GM21515 (cell line): ENCODE measurements around the gene CERS6.
"Not testable (repeated sequence)": the region's sequence is repeated elsewhere in the genome, so short reads cannot be mapped to it uniquely, and the experiment has no call there.

Source experiments
- ATAC-seq: cut with Tn5 transposase; IDR thresholded peaks from one replicate; pipeline ENCODE4 v1.9.1; 2021; ENCODE audit not compliant: unreplicated experiment

The CERS6 gene

DNA sequence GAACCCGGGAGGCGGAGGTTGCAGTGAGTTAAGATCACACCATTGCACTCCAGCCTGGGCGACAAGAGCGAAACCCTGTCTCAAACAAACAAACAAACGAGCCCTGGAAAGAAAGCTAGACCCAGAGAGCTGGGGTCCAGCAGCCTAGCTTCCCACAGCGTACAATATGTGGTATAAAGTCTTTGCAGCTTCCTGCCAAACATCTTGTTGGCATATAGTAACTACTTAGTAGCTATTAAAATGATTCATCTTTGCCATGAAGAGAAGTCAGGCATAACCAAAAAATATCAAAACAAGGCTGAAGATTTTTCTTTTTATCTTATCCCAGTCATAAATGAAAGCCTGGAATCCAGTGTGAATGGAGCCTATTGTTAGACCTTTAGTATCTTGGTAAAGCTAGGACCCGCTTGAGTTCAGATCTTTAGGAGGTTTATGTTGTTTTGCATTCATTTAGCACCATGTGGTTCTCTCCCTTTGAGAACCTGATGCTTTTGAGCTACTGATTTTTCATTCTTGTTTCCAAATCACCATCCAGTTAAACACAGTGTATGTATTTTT is 206.7 kb downstream of the CERS6 start:
- ATAC-seq, result no peak

DNA sequence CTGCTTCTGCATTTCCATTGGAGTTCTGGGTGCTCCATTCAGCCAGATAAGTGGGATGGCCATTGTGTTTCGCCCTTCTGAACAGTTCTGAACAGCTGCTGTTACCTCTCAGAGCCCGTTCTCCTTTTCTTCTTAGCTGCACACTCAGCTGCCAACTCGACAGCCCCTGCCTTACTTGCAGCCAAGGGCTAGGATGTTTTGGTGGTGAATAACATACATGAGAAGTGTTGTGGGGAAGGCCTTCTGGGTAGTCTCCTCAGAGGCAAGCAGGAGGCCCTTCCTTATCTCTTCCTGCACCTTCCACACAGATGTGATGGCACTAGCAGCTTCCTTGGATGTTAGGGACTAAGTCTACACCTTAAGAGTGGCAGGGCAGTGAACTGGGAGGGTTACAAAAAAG is 207.9 kb downstream of the CERS6 start:
- no peak for ATAC-seq

DNA sequence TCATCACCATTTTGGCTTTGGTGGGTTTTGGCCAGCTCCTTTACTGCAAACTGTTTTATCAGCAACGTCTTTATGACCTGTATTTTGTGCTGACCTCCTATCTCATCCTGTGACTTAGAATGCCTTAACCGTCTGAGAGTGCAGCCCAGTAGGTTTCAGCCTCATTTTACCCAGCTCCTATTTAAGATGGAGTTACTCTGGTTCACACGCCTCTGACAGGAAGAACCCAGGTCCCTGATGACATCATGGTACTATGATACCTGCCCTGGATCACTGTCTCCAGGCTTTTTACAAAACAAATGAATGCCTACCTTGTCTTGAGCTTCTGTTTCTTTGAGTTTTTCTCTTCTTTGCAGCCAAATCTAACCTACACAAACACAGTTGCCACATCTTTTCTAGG is 208.6 kb downstream of the CERS6 start:
- not testable (repeated sequence) for ATAC-seq

DNA sequence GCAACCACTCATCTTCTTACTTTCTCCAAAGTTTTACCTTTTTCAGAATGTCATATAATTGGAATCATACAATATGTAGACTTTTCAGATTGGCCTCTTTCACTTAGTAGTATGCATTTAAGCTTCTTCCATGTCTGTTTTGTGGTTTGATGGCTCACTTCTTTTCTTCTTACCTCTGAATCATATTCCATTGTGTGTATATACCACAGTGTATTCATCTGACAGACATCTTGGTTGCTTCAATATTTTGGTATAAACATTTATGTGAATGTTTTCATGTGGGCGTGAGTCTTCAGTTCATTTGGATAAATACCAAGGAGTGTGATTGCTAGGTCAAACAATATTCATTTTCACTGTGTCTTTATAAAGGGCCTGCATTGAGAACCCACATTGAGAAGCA is 210.3 kb downstream of the CERS6 start:
- no peak for ATAC-seq

DNA sequence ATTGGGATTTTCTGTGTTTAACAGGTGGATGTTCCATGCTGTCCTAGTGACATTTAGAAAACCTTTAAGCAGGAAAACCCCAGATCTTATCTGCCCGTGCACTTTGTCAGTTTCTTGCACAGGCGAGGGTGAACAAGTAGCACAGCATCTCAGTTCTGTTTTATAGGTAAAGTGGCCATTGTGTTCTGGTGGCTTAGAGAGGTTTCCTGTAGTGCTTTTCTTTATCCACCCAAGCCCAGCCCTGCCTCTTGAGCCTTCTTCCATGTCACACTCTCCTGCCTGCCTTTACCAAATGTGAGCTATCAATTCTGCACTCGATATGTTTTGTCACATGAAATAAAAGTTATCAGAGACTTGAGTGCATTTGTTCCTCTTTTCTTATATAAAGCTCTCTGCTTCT is 211.1 kb downstream of the CERS6 start:
- ATAC-seq, result no peak

DNA sequence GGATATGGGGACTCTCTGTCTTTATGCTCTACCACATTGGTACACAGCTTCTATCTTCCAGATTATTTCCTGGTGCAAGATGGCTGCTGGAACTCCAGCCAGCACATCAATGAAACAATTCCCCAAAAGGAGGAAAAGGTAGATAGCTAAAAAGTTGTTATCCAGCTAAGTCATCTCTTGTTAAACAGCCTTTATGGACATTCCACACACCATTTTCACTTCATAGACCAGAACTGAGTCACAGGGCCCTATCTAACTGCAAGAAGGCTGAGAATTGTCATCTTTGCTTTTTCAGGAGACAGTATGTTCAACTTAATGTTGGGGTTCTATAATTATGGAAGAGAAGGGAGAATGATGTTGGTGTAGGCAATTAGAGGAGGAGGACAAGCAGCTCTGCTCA is 213.1 kb downstream of the CERS6 start:
- ATAC-seq, result no peak

DNA sequence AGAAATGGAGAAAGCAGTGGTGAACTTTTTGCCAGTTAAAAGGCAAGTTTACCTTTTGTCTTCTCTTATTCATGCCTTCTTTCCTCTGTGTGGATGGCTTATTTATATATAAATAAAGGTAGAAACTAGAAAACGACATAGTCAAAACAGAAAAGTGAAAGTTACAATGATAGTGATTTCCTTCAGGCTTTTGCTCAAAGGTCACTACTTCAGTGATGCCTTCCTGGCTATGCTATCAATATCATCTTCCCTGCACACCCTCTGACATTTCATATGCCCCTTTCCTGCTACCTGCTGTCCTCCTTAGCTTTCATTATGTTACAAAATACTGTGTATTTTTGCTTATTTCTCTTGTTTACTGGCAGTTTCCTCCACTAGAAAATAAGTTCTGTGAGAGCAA is 214.4 kb downstream of the CERS6 start:
- ATAC-seq, result no peak

DNA sequence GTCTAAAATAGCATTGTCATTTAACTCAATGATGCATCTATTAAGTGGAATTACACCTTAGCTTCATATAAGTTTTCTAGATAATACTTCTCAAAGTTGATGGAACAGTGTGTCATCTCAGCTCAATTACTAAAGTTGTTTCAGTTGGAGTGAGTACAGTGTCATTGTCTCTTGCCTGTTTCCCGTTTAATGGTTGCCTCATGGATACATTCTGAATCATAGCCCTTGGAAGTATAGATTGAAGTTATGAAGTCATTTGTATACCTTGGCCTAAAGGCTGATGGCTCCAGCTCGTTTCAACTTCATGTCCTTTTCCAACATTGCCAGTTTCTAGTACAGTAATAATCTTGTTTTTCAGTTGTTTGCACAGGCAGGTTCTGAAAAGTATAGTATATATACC is 215.9 kb downstream of the CERS6 start:
- ATAC-seq, result no peak

DNA sequence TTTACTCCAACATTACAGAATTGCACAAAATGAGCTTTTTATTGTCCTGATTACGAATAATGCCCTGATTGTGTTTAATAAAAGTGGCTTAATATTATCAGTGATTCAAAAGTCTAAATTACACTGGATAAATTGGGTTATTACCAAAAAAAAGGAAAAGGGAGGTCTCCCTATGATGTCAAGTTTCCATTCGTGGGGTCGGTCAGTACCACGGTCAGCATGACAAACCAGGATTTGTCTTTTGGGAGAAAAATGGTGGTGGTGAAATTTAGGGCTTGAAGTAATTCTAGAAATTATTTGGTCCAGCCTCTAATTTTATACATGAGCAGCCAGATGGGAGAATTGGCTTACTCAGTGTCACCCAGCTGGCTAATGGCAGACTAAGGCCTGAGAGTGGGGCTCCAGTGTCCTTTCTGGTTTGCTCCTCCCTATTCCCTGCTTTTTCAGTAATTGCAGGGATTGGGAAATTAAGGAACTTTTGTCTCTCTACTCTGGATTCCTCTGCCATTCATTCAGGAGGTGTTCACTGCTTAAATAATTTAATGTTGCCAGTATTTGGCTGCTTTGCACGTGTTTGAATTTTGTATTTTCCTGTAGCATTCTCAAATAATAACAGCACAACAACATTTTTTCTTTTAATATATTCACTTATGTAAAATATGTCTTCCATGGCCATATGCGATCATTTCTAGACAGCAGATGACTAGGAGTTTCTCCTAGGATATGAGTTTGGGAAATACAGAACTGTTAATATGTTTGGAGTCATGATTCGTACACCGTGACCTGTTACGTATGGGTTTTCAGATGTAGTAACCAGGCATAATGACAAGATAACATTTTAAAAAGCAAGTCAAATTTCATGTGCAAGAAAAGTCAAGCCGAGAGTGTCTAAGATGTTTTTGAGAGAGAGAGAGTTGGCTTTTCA is 217.5 kb downstream of the CERS6 start:
- no peak for ATAC-seq

DNA sequence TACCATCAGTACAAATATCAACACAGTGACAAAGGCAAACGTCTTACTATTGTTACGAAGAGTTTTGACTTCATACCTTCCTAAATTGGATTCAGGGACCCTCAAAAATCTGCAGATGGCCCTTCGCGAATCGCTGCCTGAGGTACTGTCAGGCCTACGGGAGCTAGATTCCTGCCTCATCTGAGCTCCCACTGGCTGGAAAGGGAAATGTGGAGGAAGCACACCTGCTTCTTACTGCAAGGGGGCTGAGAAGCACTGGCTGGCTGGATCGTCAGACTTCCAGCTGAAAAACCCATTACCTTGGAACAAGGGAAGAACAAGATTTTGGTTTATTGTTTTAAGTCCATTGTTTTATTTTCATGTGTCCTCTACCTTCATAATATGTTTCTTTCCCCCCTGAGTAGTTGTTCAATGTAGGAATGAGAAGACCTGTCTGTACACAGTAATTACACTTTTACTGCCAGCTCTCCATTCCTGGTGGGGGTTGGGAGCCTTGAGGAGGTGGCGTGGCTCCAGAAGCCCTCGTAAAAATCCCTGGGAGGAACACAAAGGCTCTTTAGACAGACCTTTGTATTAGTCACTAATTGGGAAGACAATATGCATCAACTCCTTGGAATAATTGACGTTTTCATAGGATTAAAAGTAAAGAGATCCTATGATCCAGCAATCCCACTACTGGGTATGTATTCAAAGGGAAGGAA is 222.2 kb downstream of the CERS6 start:
- no peak for ATAC-seq

DNA sequence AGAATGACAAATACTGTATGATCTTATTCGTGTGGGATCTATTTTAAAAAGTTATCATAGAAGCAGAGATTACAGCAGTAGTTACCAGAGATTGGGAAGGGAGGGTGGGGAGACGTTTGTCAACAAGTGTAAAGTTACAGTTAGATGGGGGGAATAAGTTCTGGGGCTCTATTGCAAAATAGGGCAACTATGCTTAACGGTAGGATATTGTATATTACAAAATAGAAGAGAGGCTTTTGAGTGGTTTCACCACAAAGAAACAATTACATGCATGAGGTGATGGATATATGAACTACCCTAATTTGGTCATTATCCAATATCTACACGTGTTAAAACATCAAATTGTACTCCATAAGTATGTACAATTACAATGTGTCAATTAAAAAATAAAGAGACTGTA is 223.0 kb downstream of the CERS6 start:
- ATAC-seq, result no peak

DNA sequence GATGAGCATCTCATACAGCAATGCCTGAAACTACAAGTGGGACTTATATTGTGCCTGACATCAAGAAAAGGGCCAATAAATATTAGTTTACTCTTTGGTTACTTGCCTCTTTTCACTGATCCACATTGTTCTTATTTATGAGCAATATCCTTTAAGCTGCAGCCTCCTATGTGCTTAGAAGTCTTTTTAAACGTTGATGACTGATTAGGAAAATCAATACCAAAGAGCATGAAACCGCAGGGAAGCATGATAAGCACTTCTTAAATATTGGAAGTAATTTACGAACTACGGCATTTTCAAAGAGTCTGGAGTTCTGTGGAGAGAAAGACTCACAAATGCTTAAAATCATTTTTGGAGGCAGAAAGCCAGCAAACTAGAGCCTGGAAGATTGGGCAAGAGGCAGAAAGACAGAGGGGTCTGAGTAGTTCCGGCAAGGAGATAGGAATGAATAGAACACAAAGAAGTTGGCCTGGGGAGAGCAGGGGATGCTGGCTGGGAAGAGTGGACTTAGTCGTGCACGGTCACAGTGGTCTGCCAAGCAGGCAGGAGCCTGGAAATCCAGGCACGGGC is 223.8 kb downstream of the CERS6 start:
- ATAC-seq, result no peak

DNA sequence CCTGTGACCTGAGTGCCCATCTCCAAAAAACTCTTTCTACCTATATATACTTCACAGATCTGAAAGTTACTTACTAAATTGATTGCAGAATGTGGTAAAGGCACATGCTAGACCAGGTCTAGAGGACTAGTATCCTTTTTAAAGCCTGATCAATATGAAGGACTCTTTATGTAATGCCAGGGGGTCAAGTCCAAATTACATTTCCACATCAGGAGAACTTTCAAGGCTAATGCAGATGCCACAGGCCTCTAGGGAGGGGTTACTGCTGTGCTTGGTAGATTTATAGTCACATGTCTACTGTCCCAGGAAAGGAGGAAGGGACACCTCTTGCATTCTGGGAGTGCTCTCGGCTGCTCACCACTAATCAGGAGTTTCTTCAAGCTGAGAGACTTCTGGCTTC is 227.9 kb downstream of the CERS6 start:
- ATAC-seq, result no peak

DNA sequence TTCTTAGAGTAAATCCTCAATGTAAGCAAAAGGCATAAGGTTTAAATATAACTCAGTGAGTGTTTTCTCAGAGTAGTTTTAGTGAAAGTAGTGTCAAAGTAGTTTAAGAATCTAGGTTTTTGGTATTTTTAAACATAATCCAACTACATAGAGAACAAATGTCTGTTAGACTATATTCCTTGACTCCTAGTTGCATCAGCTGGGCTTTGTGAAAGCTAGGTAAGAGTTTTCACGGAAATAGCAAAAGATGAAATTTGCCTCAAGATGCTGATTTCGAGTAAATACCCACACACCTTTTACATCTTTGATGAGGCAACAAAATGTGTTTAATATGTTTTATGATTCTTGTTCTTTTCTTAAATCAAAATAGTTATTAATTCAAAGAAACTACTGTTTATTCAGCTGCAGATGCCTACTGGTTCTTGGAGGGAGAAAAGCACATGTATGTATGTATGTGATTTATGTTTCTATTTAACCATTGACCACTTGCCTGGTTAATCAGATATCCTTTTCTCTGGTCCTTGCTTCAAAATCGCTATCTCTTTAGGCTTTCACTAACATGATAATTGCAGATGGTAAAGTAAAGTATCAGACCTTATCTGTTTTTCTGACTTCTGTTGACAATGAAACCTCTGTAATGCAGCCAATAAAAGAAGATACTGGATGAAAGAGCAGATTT is 229.0 kb downstream of the CERS6 start:
- ATAC-seq, result no peak

DNA sequence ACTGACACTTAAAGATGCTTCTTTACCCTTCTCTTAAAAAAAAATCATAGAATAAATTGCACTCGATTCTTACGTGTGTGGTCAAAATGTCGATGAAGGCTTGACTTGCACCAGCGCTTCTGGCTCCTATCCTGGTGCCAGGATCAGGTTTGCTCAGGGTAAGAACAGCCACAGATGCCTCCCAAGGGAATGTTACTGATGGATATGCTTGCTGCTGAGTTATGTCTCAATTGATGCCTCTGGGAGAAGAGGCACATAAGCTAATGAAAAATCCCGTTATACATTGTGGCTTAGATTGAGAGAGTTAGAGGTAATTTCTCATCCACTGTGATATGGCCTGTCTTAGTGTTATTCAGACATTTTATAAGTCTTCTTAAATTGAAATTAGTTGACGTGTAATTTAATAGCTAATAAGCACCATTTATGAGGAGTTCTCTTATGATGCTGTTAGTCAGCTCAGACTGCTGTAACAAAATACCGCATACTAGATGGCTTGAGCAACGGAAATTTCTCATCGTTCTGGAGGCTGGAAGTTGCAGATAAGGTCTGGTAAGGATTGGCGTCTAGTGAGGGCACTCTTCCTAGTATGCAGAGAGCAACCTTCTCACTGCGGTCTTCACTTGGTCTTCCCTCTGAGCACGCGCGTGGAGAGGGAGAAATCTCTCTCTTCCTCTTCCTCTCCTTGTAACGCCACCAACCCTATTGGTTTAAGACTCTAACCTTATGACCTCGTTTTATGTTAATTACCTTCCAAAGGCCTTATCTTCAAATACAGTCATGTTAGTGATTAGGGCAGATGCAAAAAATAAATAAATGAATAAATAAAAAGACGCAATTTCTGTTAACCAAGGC is 229.8 kb downstream of the CERS6 start:
- no peak for ATAC-seq

DNA sequence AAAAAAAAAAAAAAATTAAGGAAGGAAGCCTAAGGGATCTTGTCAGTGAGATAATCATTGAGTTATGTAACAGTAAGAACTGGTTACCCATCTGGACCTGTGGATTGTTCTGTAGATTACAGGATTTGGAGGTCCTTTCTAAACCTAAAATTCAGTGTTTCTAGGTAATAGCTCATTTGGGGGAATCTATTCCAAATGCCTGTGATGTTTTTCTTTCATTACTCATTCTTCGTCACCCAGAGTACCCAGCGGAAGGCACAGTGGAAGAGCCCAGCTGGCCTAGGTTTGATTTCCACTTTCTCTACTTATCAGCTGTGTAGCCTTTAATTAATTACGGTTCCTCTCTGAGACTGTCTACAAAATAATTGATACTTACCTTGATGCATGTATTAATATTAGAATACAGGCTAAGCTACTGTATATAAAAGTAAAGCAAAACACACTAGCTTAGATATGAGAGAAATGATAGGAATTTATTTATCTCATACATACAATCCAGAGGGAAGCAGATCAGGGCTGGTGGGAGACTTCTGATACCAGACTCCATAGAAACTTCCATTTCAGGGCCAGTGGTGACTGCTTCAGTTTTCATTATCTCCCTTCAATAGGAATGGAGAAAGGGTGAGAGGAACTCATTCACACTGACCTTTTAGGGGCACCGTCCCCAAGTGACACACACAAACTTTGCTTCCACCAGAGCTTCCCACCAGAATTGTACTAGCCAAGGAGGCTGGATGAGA is 230.6 kb downstream of the CERS6 start:
- no peak for ATAC-seq

DNA sequence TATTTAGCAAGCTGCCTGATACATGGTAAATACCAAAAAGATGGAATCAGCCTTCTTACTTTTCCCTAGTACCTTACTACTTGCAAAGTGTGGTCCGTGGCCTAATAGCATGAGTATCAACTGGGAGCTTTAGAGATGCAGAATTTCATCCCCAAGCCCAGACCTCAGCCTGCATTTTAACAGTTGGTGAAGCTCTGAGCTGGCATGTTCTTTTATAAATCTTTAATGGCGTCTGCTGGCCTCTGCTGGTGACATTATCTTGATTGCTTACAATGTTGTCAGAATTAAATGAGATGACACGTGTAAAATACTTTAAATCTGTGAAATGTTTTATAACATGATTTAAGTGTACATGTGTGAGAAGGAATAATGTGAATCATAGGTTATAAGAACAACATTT is 231.2 kb downstream of the CERS6 start:
- ATAC-seq, result no peak

DNA sequence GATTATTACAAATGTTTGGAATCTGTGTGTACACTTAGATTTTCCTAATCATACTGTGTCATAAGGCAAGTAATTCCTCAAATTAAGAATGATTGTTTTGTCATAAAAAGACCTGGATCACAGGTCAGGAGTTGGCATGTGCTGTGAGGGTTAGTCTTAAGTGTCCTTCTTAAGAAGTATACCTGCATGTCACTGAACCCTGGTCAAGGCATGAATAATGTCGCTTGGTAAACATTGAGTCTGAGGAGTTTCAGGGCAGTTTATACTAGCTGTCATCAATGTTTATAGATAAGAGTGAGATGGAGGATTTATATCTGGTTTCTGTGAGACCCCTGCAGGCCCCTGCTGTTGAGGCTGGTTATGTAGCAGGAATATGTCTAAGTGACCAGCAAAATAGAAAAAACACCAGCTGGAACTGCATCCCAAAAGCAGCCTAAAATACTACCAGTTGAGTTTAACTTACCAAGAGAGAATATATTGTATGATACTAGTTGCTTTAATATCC is 234.4 kb downstream of the CERS6 start:
- ATAC-seq, result no peak

DNA sequence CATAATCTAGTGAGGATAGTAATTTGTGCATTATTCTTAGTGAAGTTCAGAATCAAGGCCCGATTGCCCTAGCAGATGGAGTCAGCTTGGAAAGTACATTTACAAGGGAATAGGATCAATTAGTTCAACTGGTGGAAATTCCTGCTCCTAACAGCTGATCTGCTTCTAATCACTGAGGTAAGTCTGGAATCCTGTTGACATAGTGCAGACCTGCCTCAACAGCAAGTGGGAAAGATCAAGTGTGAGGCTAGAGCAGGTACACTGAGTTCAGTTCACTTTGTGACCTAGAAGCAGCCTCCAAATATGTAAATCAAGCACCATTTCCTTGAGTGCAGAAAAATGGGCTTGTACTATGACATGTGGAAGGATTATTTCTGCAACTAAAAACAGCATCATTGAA is 235.1 kb downstream of the CERS6 start:
- ATAC-seq, result no peak
